ENCODE results near the gene DEPDC4. TPM values are rescaled to one million over a fixed set of nuclear protein-coding genes. Genes with fewer than 3 reads are reported as not detected.

The DEPDC4 gene
- total RNA-seq, 1 experiment from 2014 or later: 3.2 TPM

DNA sequence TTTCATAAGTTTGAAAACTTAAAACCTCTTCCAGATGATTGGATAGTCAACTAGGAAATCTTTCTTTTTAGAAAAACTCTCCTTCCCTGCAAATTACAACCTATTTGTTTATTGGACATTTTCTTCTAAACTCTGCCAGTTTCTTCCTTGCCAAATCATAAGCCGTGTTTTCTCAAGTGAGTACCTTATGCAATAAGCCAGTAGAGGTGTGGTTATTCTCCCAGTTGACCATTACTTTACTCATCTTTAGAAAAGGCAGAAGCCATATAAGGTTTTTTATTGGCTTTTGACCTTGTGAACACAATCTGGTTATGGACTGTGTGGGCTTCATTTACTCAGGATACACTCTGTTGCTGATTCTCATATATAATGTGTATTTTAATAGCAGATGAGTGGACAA, 51.7 kb downstream of the DEPDC4 start:
- H3K9me3 Mint-ChIP-seq: no peaks in the 10 kb centered on the region
- Histone ChIP-seq H3K9me3 (ENCODE audit: control insufficient read depth, low read depth, low read length) (no peaks in the 10 kb centered on the region), H3K14ac (ENCODE audit: insufficient read depth, low read length) (no peak overlapping the region), H4K91ac (ENCODE audit: insufficient read length, low read depth, low read length) (no peak overlapping the region), H3K18ac (ENCODE audit: insufficient read length, low read depth, low read length) (no peak overlapping the region), H3T11ph (ENCODE audit: low read length) (no peak overlapping the region), H4K5ac (ENCODE audit: insufficient read length, low read depth, low read length) (no peak overlapping the region), H2BK15ac (ENCODE audit: low read depth, low read length) (no peak overlapping the region), H2BK12ac (ENCODE audit: insufficient read length, low read depth, low read length) (no peak overlapping the region), H3K79me1 (ENCODE audit: insufficient read depth, low read depth, low read length, poor library complexity, severe bottlenecking) (no peaks in the 10 kb centered on the region), H2BK5ac (ENCODE audit: insufficient read length, low read length) (no peak overlapping the region), H3K27ac (ENCODE audit: insufficient read length, low read depth, low read length) (no peak overlapping the region), H3K56ac (ENCODE audit: insufficient read length, low read depth, low read length) (no peak overlapping the region), H3K23ac (ENCODE audit: insufficient read length, low read depth, low read length) (no peak overlapping the region), H2BK20ac (ENCODE audit: low read depth, low read length, poor library complexity, severe bottlenecking) (no peak overlapping the region), H4K8ac (replicated peaks; ENCODE audit: insufficient read length, low read depth, low read length) (no peak overlapping the region), H2AFZ (ENCODE audit: low read length) (no peak overlapping the region), H3K4ac (ENCODE audit: low read depth, low read length) (no peak overlapping the region), H3K4me1 (ENCODE audit: insufficient read depth, low read length) (no peaks in the 10 kb centered on the region), H2AK5ac (ENCODE audit: insufficient read length, low read length) (no peak overlapping the region), H3K27me3 (ENCODE audit: insufficient read depth, low read length) (no peaks in the 10 kb centered on the region), H2BK120ac (ENCODE audit: low read depth, low read length, poor library complexity, severe bottlenecking) (no peak overlapping the region), H4K20me1 (ENCODE audit: control insufficient read depth, insufficient read depth, insufficient read length) (no peaks in the 10 kb centered on the region), H3K9ac (ENCODE audit: extremely low read depth, insufficient read length, low read length) (no peak overlapping the region), H3K23me2 (ENCODE audit: insufficient read length, low read depth, low read length, poor library complexity, severe bottlenecking) (no peaks in the 10 kb centered on the region), H3K79me2 (ENCODE audit: insufficient read depth, low read length) (no peaks in the 10 kb centered on the region), H3K4me2 (ENCODE audit: insufficient read depth, insufficient read length, low read length) (no peak overlapping the region)
- H3K36me3 Mint-ChIP-seq (ENCODE audit: insufficient read depth in 1 of 3, low read depth in 3 of 3): peaks cover 0 to 42% (median 34%) of the 10 kb centered on the region in 3 experiments; a peak in 5 of 7 replicates
- no peaks in the 10 kb centered on the region for H3K27me3 Mint-ChIP-seq (ENCODE audit: low read depth)
- WGBS (ENCODE audit: extremely low coverage, insufficient read length, low lambda C conversion rate): no CpG with 5 or more reads among the region's 1 CpG
- H3K4me1 Mint-ChIP-seq: no peaks in the 10 kb centered on the region
- no peak for DNase-seq
- TF ChIP-seq, protein P1, sequence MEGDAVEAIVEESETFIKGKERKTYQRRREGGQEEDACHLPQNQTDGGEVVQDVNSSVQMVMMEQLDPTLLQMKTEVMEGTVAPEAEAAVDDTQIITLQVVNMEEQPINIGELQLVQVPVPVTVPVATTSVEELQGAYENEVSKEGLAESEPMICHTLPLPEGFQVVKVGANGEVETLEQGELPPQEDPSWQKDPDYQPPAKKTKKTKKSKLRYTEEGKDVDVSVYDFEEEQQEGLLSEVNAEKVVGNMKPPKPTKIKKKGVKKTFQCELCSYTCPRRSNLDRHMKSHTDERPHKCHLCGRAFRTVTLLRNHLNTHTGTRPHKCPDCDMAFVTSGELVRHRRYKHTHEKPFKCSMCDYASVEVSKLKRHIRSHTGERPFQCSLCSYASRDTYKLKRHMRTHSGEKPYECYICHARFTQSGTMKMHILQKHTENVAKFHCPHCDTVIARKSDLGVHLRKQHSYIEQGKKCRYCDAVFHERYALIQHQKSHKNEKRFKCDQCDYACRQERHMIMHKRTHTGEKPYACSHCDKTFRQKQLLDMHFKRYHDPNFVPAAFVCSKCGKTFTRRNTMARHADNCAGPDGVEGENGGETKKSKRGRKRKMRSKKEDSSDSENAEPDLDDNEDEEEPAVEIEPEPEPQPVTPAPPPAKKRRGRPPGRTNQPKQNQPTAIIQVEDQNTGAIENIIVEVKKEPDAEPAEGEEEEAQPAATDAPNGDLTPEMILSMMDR (conservative IDR thresholded peaks at IDR 0.05): no peak
- no peak overlapping the region for H3K4me3 Mint-ChIP-seq
- no peak overlapping the region for H3K27ac Mint-ChIP-seq

Measured in H9 (cell line).